MM.1S (cell line): Measurements from ENCODE around the gene GLTPD2.
"Not testable (repeated sequence)": the region's sequence is repeated elsewhere in the genome, so short reads cannot be mapped to it uniquely, and the experiment has no call there.

Experiments used
- DNase-seq: peaks from one replicate; pipeline ENCODE4 v3.0.0-alpha.2; 2015
- H2AFZ ChIP-seq: fragments of 300-600 bp; sonication (generic); 2 replicates; pipeline ENCODE4 v1.6.0; 2016; ENCODE audit warnings: antibody characterized with exemption, low read length
- H3F3A ChIP-seq: fragments of 300-600 bp; sonication (generic); 2 replicates; pipeline ENCODE4 v1.6.1; 2016; ENCODE audit warnings: mild to moderate bottlenecking, antibody characterized with exemption, low read length, moderate library complexity, mixed read lengths; ENCODE audit not compliant: insufficient read depth
- H3K27ac ChIP-seq: fragments of 300-600 bp; sonication (generic); 2 replicates; pipeline ENCODE4 v1.5.1; 2016; ENCODE audit warnings: mild to moderate bottlenecking, low read length
- H3K27me3 ChIP-seq: fragments of 300-600 bp; sonication (generic); replicated peaks from 2 replicates; pipeline ENCODE4 v1.6.0; 2016; ENCODE audit warnings: low read length; ENCODE audit not compliant: insufficient read depth
- H3K36me3 ChIP-seq: fragments of 300-600 bp; sonication (generic); replicated peaks from 2 replicates; pipeline ENCODE4 v1.6.1; 2016; ENCODE audit warnings: mild to moderate bottlenecking, low read length, mixed read lengths; ENCODE audit not compliant: insufficient read depth
- H3K4me1 ChIP-seq: fragments of 300-600 bp; sonication (generic); 2 replicates; pipeline ENCODE4 v1.6.1; 2016; ENCODE audit warnings: low read length, mixed read lengths
- H3K4me2 ChIP-seq: fragments of 300-600 bp; sonication (generic); 2 replicates; pipeline ENCODE4 v1.6.0; 2016; ENCODE audit warnings: low read depth, low read length
- H3K4me3 ChIP-seq: fragments of 300-600 bp; sonication (generic); 2 replicates; pipeline ENCODE4 v1.5.1; 2016; ENCODE audit warnings: low read length, mixed read lengths
- H3K79me2 ChIP-seq: fragments of 300-600 bp; sonication (generic); 2 replicates; pipeline ENCODE4 v1.6.1; 2016; ENCODE audit warnings: mixed run types, low read length, mixed read lengths
- H3K9ac ChIP-seq: fragments of 300-600 bp; sonication (generic); 2 replicates; pipeline ENCODE4 v1.6.1; 2016; ENCODE audit warnings: low read length, mixed read lengths
- H3K9me2 ChIP-seq: fragments of 300-600 bp; sonication (generic); replicated peaks from 2 replicates; pipeline ENCODE4 v1.6.1; 2016; ENCODE audit warnings: mild to moderate bottlenecking, low read length, mixed read lengths; ENCODE audit not compliant: insufficient read depth
- H3K9me3 ChIP-seq: fragments of 300-600 bp; sonication (generic); replicated peaks from 2 replicates; pipeline ENCODE4 v1.6.1; 2016; ENCODE audit warnings: mild to moderate bottlenecking, low read length, mixed read lengths; ENCODE audit not compliant: insufficient read depth
- H4K20me1 ChIP-seq: fragments of 300-600 bp; sonication (generic); 2 replicates; pipeline ENCODE4 v1.6.1; 2016; ENCODE audit warnings: mild to moderate bottlenecking, low read length, moderate library complexity, mixed read lengths; ENCODE audit not compliant: insufficient read depth
- CTCF ChIP-seq: fragments of 300-600 bp; sonication (generic); IDR thresholded peaks from 2 replicates; pipeline ENCODE4 v1.5.1; 2016; ENCODE audit warnings: antibody characterized with exemption, low read length, mixed read lengths
- EZH2 ChIP-seq: fragments of 300-600 bp; sonication (generic); optimal IDR thresholded peaks from 2 replicates; pipeline ENCODE3; 2017; ENCODE audit warnings: low read depth, mild to moderate bottlenecking, antibody characterized with exemption, low read length, mixed read lengths
- EZH2phosphoT487 ChIP-seq: fragments of 300-600 bp; sonication (generic); IDR thresholded peaks from 2 replicates; pipeline ENCODE4 v1.6.1; 2018; ENCODE audit warnings: antibody characterized with exemption, low read length

GLTPD2 gene

GRCh38 chr17:4827399-4827798 is 38.6 kb downstream of the GLTPD2 start:
- Histone ChIP-seq H3K4me3 (no peak overlapping the region), H3K9me2 (no peaks in the 10 kb centered on the region), H3K79me2 (no peaks in the 10 kb centered on the region), H3K27ac (no peak overlapping the region), H3K4me1 (no peaks in the 10 kb centered on the region), H3F3A (no peaks in the 10 kb centered on the region), H3K4me2 (no peak overlapping the region), H2AFZ (no peak overlapping the region), H3K27me3 (0 out of 2 replicates have a peak, but pooled peaks cover 3% of the 10 kb centered on the region), H3K9ac (no peak overlapping the region), H3K9me3 (no peaks in the 10 kb centered on the region), H4K20me1 (no peaks in the 10 kb centered on the region), H3K36me3 (no peaks in the 10 kb centered on the region)
- TF ChIP-seq EZH2phosphoT487 (no peak), CTCF (no peak), EZH2 (no peak)
- no peak for DNase-seq

GRCh38 chr17:4832829-4833177 is 44.0 kb downstream of the GLTPD2 start:
- H3K27me3 ChIP-seq, H4K20me1 ChIP-seq, H3K36me3 ChIP-seq, H3K9me3 ChIP-seq, H3K9me2 ChIP-seq, H3F3A ChIP-seq, DNase-seq: not testable (repeated sequence)
- H3K9ac ChIP-seq = peak overlapping the region; percentile 79
- H3K79me2 ChIP-seq = peaks cover 46% of the 10 kb centered on the region
- H2AFZ ChIP-seq = peak overlapping the region; percentile 97
- H3K4me2 ChIP-seq = peak overlapping the region; percentile 88
- peak overlapping the region; percentile 92 for H3K4me3 ChIP-seq
- peak overlapping the region; percentile 49; the same call in 1 of the 2 replicates for H3K27ac ChIP-seq
- peaks cover 23% of the 10 kb centered on the region; the same call in 1 of the 2 replicates for H3K4me1 ChIP-seq

- Histone ChIP-seq H3K4me2 (peak within 1 kb of the TSS; percentile 99), H3F3A (peaks cover 3% of the 10 kb centered on the region; the same call in 1 of the 2 replicates), H3K9me2 (no peaks in the 10 kb centered on the region), H3K79me2 (peaks cover 51% of the 10 kb centered on the region), H3K27me3 (0 out of 2 replicates have a peak, but pooled peaks cover 3% of the 10 kb centered on the region), H4K20me1 (no peaks in the 10 kb centered on the region), H3K9ac (peak within 1 kb of the TSS; percentile 80), H3K27ac (peak within 1 kb of the TSS; percentile 49; the same call in 1 of the 2 replicates), H3K36me3 (no peaks in the 10 kb centered on the region), H3K4me1 (peaks cover 23% of the 10 kb centered on the region; the same call in 1 of the 2 replicates), H3K4me3 (peak within 1 kb of the TSS; percentile 92), H3K9me3 (no peaks in the 10 kb centered on the region), H2AFZ (peak within 1 kb of the TSS; percentile 97)
- TF ChIP-seq EZH2phosphoT487 (no peak), CTCF (no peak), EZH2 (no peak)
- DNase-seq = peak; percentile 96
These were observed 44.6 kb downstream of the GLTPD2 start, which contains the start of gene MINK1 for GRCh38 chr17:4833178-4833940. TSS of gene MINK1 (plus strand) at chr17:4833340. CDS start at chr17:4833584, 244 bp downstream.
